Stimulated activated CD4-positive, alpha-beta T cell treated with anti-CD3 and anti-CD28 coated beads, TNF-alpha, amount 100 ng/mL, for 4 hours (primary cell): ENCODE measurements around the gene ADGRD1.

Source experiments
- DNase-seq, 3 experiments: peaks; one replicate each; pipeline ENCODE4 v3.0.0-alpha.2; 2020; ENCODE audit warnings: low read depth in 3 of 3

Gene ADGRD1

DNA sequence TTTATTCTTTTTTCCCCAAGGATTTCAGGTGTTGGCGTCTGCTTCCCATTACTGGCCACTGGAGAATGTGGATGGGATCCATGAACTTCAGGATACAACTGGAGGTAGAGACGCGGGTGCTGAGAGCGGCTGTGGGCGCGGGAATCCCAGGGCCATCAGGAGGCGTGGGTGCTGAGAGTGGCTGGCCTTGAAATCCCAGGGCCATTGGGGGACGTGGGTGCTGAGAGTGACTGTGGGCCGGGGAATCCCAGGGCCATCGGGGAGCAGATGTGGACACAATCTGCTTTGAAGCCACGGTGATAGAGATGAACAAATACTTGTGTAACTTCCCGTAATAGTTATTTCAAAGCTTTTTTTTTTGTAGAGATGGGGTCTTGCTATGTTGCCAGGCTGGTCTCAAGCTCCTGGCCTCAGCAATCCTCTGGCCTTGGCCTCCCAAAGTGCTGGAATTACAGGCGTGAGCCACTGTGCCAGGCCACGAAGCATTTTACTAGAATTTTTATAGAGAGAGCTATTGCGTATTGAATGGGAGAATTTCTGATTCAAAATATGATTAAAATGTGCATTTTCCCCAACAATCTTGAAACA lies 12.8 kb downstream of the ADGRD1 start:
- DNase-seq, result no peak

DNA sequence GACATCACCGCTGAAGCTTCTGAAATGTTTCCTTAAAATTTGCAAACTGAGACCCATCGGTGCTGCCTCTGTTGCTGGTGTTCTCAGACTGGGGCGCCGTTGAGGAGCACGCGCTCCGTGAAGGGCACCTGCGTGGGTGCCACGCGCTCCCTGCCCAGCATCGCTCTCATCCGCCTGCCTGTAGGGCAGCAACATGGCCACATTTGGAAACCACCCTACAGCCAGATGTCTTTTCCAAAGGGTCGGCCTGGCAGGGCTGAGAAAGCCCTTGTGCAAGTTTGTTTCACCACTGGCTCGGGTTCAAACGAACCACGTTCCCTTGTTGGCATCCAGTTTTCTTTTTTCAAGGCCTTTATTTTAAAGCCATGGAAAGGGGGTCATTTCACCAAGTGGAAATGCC lies 13.9 kb downstream of the ADGRD1 start:
- no peak for DNase-seq

DNA sequence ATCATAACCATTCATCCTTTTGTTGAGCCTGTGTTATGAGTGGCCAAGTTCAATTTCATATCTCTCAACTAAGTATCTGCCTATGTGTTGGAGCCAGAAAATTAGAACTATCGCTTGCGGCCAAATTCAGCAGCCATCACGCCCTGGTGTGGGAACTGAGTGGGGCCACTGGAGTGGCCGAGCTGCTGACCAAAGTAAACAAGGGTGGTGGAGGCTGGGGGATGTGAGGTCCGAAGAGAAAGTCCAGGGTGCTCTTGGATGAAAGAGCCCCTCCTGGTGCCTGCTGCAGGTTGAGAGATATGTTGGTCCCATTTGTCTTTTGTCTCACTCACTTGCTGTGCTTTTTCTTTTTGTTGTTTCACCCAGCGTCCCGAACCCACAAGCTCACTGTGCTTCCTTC lies 14.9 kb downstream of the ADGRD1 start:
- DNase-seq, result no peak

DNA sequence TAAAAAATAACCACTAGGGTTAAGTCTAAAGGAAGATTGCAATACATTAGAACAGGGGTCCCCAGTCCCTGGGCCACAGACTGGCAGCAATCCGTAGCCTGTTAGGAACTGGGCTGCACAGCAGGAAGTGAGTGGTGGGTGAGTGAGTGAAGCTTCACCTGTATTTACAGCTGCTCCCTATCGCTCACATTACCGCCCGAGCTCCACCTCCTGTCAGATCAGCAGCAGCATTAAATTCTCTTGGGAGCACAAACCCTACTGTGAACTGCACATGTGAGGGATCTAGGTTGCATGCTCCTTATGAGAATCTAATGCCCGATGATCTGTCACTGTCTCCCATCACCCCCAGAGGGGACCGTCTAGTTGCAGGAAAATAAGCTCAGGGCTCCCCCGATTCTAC lies 15.5 kb downstream of the ADGRD1 start:
- no peak for DNase-seq

DNA sequence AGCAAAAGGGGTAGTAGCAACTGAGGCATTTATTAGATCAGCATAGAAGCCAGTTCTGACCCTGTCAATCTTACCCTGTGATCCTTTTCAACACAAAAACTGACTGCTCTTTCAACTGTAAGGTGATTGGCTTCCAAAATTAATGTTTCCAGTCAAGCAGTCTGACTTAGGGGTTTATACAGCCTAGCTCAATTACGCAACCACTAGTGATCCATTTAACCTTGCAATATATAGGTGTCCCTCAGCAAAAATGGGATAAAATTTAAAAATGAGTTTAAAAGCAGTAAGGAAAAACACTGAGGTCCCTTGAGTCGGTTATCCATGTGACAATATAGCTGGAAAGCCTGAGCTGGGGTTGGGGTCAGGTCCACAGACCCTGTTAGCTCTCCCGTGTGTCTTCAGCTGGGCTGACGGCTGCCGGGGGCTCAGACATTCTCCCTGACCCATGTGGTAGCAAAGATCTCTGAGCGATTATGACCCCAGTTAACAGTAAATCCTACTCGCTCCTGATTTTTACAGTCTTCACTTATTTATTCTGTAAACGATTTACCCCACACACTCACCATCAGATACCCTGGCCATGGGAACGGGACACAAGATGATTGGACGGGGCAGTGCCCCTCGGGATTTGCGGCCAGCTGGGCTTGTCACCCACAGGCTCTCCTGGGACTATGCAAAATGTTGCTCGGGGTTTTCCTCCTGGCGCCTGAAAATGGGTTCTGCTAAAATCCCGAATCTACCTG lies 16.6 kb downstream of the ADGRD1 start:
- DNase-seq, result no peak

DNA sequence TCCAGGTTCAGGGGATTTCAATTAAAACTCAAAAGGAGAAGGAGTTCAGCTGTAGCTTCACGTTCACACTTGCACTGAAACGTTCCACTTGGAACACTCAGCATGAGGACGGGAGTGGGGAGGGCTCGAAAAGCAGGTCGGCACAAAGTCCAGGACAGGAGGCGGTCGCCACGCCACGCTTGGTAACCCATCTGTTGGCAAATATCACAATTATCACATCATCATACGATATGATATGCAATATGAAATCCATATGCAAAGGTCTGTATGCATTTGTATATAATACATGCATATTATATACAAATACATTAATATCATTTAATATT lies 17.2 kb downstream of the ADGRD1 start:
- no peak for DNase-seq

DNA sequence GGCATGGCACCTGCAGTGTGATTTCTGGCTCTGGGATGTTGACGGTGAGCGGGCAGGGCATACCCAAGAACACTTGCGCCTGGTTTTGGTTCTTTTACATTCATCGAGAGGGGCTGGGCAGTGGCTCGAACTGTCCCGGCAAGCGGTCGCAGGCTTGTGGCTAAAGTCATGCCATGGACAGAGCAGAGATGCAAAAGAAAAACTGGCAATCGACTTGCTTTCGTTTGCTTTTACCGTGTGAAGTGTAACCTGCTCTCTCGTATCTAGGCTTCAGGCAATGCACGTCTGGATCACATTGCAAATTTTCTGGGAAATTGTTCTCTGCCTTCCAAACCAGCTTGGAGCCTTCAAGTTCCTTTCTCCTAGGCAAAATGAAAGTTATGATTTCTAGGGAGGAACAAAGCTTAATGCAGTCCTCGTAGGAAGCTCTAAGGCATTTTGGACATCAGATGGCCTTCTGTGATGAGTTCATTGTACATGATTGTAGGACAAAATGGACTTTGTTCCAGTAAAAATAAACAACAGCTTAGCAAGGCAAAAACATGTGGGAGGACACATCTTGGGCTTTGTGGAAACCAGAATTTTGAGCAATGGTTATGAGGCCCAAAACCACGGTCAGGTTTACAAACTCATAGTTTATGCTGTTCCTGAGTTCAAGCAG lies 18.3 kb downstream of the ADGRD1 start:
- no peak for DNase-seq

DNA sequence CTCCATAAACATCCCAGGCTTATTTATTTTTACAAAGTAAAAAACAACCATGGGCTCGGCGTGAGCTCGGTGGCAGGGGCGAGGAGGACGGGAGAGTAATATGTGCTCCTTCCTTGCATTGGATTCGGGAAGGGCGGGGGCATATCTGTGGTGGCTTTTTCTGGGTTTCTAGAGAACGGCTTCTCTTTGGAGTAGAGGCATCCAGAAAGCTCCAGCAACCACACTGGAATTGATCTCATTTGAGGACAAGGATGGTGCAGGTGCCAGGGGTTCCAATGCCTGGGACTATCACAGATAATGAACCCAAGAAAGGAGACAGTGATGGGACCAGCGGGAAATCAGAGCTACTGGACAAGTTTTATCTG lies 18.9 kb downstream of the ADGRD1 start:
- no peak for DNase-seq

DNA sequence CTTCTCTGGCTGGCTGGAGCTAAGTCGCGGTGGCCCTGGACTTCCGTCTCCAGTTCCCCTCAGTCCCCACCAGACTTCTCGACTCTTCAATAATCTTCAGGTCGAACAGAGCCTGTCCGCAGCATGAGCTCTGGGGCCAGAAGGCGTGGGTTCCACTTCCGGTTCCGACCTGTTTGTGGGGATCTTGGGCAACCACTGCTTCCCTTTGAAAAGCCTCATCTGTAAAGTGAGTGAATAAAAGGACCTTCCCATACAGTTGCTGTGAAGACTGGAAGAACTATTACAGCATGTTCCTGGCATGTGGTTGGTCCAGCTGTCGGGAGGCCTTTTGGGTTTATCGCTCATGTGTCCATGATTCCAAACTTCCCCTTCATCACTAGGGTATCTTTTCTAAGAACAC lies 19.4 kb downstream of the ADGRD1 start:
- DNase-seq, result no peak

DNA sequence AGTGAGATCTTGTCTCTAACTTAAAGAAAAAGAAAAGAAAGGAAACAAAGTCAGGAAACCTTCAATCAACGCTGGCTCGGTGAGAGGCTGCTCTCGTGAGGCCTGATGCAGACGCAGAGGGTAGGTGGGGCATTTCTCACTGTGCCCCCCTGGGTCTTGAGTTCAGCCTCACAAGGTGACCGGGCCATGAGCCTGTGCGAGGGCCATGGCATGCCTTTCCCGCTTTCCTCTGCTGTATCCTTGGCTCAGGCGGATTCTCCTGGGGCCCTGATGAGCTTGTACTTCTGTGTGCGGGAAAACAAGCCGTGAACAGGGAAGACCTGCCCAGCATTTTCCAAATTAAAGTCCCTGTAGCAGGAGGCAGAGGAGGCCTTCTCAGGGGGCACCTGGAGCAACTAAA lies 20.2 kb downstream of the ADGRD1 start:
- DNase-seq, result no peak

DNA sequence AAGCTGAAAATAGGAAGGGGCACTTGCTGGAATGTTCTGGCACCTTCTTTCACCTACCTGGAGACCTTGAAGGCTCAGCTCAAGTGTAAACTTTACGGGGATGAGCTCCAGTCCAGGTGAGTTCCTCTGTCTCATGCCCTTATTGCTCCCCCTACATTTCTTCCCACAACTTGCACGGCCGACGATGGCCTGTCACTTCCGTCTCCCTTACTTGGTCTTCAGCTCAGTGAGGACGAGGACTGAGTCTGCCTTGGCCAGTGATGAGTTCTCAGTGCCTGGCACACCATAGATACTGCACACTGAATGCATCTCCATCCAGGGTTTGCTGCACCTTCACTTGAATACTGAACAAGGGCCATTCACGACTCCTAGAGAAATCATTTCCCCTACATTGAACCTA lies 21.4 kb downstream of the ADGRD1 start:
- DNase-seq, result no peak

DNA sequence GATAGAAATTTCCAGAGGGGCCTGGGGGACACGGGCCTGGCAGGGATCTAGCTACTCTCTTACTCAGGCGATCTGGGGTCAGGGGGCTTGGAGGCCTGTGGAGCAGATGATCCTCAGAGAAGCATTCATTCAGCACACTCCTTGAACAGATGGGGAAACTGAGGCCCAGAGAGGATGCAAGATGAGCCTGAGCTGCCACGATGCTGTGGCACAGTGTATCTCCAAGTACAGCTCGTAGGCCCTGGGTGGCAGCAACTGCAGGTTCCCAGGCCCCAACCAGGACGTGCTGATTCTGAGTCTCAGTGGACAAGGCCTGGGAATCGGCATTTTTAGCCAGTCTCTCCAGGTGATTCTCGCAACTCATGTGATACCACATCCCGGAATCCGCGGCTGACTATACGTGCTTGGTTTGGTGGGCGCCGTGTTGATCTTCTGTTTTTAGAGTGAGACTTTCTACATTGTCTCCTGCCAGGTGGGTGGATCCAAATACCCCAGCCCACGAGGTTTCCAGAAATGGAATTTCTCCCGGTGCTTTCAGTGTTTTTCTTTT lies 22.5 kb downstream of the ADGRD1 start:
- DNase-seq, result no peak

DNA sequence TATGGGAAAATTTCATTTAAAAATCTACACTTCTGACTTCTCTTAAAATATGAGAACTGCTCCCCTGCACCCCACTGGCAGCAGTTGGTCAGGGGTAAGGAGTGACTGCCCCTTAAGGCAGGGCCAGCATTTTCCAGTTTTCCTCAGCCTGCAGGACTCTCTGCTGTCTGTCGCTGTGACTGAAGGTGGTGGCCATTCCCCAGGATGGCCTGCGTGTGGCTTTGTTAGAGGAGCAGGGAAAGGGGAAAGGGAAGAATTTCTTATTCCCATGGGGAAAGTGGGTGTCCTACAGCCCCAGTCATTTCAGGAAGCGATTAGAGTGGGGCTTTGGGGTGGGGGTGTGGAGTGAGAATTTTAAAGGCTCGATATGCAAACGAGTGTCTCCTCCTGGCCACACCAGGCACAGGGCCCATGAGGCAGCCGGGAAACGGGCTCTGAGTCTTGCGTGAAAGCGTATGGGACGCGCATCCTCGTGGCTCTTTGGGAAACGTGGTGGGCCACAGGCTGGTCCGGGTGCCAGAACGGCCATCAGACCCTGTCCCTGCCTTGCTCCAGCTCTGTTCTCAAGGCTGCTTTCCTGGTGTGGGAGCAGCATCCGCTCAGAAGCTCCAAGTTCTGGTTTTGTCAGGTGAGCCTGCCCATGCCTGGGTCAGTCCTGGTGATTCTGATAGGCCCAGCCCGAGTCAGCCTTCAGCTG lies 23.5 kb downstream of the ADGRD1 start:
- DNase-seq, result no peak

DNA sequence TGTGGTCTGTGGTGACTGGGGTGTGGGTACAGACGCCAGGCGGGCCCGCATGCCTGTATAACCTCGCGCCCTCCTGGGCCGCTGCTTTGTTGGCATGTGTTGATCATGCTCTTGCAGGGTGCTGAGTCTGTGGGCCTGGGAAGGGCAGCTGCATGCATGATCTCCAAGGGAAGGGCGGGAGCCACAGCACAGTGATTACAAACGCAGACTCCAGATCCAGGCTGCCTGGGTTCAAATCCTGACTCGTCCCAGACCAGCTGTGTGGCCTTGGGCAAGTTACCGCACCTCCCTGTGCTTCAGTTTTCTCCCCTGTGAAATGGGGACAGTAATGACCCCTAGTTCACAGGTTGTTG lies 24.0 kb downstream of the ADGRD1 start:
- DNase-seq, result no peak

DNA sequence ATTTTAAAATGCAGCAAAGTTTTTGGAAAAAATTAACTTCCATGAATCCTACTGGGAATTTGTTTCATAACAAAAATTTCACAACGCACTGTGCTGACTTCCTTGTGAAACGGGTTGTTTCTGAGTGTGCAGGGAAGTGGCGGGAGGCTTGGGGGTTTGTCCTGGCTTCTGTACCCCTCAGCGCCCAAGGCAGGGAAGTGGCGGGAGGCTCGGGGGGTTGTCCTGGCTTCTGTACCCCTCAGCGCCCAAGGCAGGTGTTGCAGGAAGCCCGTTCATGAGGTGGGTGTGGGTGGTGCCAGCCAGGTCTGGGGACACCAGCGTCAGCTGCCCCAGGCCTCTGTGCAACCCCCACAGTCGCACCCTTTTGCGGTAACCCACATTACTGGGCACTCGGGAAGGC lies 25.1 kb downstream of the ADGRD1 start:
- DNase-seq, result no peak

DNA sequence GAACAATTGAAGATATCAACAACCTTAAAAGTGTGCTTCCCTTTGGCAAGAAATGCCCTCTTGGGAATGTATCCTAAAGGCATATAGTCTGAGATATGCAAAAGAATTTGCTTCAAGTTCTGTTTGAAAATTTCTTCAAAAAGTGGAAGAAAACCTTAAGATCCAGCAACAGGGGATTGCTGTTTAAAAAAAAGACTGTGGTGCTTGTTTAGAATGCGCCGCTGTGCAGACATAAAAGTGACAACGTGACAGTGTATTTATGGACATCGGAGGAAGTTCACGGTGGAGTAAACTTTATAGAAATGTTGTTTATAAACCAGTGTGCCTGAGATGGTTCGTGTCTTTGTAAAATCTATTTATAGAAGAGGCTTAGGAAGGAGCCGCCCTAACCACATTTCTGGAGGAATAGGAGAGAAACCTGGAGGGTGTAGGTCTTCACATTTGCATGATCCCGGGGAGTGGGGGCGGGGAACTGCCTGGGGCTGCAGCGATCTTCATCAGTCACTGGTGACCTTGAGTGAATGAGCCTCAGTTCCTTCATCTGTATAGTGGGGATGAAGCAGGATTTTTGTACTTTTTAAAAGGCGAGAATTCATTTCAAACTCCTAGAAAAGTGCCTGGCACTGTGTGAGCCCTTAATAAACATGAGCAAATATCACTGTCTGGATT lies 27.5 kb downstream of the ADGRD1 start:
- DNase-seq, result no peak

DNA sequence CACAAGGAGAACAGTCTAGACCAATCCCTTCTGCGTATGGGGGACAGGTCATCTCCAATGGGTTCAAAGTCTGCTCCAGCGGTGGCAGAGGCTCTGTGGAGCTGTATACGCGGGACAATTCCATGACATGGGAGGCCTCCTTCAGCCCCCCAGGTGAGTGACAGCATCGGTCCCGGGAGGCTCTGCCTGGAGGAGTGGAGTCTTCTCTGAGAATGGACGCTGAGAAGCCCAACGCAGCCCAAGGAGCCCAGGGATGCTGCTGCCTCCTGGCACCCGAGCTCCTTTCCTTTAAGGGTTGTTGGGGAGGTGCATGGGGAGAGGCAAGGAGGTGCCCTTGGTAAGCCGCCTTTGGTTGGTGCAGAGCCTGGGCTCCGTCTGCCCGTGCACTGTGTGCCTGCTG lies 28.2 kb downstream of the ADGRD1 start:
- DNase-seq, result no peak

DNA sequence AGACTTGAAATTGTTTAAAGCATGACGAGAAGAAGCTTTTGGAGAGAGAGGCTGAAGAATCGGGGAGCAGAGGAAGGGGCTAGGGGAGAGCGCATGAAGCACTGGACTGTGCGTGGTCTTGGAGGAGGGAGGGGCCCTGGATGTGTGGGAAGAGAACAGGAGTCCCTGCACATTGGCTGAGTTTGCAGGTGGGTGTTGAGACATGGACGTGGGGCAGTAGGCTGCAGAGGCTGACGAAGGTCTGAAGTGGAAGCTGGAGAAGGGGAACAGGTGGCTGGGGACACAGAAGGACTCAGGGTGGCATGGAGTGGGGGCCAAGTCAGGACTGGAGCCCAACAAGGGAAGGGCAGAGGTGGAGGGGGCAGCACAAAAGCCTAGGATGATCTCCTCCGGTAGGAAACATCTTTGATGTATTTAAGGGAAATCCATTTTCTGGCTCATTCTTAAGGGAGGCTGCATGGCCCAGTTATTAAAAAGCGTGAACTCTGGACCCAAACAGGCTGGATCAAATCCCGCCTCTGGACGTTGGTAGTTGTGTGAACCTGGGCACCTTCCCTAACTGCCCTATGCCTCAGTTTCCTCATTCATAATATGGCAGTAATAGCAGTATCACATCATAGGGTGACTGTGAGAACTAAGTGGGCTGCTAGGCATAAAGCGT lies 29.0 kb downstream of the ADGRD1 start:
- no peak for DNase-seq

DNA sequence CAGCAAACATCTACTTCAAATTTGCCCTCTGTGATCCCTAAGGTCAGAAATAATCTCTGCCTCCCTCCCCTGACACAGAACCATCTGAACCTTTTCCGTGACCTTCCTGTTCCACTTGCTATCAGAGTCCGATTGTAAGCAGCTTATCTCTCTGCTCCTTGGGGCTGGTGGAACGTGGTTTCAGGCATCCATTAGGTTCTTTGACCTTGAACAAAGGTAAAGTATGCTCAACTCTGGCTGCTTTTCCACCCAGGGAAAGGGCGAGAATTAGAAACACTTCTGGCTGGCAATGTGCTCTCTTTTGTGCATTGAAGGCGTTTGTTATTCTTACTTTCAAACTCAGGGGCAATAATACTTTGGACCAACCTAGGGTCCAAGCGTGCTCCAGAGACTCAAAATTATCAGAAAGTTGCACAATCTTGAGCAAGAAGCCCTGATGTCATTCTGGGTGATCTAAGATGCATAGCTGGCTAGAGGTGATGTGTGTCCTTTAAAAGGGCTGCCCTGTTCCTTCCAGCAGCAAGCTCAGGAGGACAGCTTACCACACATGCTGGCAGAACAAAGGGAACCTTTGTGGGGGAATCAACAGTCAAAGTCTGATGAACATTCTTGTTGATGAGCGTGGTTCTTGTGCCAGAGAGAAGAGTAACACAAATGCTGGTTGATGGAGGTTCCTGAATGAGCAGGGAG lies 29.8 kb downstream of the ADGRD1 start:
- DNase-seq, result no peak

DNA sequence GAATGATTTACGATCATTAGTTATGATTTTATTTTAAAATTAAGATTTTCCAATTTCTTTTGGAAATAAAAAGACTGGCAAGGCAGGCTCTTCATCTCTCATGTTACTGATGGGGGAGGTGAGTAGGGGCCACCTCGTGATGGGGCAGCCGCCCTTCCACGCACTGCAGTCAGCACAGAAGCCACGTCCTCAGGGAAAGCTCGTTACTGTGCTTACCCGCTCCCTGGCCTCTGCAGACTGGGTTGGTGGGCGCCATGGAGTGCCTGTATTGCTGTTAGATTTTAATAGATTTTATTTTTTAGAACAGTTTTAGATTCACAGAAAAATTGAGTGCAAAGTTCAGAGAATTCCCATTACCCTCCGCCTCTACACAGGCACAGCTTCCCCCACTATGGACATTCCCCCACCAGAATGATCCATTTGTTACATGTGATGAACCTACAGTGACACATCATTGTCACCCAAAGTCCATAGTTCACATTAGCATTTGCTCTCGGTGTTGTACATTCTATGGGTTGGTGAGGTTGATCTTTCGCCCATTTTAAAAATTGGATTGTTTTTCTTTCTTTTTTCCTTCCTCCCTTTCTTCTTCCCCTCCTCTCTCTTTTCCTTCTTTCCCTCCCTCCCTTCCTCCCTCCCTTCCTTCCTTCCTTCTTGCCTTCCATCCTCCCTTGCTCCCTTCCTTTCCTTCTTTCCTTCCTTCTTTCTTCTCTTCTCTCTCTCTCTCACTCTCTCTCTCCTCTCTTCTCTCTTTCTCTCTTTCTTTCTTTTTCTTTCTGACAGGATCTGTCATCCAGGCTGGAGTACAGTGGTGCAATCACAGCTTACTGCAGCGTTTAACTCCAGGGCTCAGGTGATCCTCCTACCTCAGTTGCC lies 30.7 kb downstream of the ADGRD1 start:
- DNase-seq, result no peak
